Measurements from ENCODE around the gene RXYLT1.

RXYLT1 gene

DNA sequence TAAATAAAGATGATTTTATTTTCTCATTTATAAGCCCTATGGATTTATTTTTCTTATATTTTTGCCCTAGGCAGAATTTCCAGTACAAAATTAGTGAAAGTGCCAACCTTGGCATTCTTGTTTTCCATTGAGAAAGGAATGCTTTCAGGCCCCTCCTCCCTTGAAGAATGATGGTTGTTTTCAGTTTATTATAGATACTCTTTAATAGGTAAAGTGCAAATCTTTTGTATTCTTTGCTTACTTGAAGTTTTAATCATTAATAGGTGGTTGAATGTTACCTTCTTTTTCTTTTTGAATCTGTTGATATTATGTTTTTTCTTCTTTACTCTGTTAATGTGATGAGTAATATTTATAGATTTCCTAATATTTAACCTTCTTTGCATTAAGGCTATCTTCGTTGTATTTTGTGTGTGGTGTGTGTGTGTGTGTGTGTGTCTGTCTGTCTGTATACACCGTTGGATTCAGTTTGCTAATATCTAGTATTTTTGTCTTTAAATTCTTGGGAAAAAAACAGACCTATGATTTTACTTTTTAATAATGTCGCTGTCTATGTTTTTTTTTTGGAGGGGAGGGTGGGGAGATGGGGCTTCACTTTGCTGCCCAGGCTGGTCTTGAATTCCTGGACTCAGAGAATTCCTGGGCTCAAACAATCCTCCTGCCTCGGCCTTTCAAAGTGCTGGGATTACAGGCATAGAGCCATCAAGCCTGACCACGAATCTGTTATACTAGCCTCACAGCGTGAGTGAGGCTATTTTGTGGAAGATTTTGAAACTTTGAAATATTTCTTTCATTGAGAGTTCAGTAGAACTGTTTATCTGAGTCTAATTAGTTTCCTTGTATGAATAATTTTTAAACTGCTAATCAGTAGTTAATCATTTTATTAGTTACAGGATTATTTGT is 78.3 kb downstream of the RXYLT1 start:
- no peaks in the 10 kb centered on the region for H4K20me1 ChIP-seq (ENCODE audit: insufficient read depth)
- no peak overlapping the region for H3K4me3 ChIP-seq (IDR thresholded peaks at IDR 0.05; ENCODE audit: insufficient read depth, low read depth, low read length)
- no peak overlapping the region for H2AFZ ChIP-seq (ENCODE audit: low read depth)
- no peaks in the 10 kb centered on the region for H3K27me3 ChIP-seq (ENCODE audit: insufficient read depth, low read depth)
- H3K27ac ChIP-seq = no peak overlapping the region
- H3K4me2 ChIP-seq = no peak overlapping the region
- H3K4me1 ChIP-seq (ENCODE audit: low read depth, poor library complexity, severe bottlenecking) = no peaks in the 10 kb centered on the region
- TF ChIP-seq, protein P1, sequence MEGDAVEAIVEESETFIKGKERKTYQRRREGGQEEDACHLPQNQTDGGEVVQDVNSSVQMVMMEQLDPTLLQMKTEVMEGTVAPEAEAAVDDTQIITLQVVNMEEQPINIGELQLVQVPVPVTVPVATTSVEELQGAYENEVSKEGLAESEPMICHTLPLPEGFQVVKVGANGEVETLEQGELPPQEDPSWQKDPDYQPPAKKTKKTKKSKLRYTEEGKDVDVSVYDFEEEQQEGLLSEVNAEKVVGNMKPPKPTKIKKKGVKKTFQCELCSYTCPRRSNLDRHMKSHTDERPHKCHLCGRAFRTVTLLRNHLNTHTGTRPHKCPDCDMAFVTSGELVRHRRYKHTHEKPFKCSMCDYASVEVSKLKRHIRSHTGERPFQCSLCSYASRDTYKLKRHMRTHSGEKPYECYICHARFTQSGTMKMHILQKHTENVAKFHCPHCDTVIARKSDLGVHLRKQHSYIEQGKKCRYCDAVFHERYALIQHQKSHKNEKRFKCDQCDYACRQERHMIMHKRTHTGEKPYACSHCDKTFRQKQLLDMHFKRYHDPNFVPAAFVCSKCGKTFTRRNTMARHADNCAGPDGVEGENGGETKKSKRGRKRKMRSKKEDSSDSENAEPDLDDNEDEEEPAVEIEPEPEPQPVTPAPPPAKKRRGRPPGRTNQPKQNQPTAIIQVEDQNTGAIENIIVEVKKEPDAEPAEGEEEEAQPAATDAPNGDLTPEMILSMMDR (conservative IDR thresholded peaks at IDR 0.05; ENCODE audit: low read depth, low read length) = no peak
- H3K79me2 ChIP-seq (ENCODE audit: insufficient read depth, low read depth) = no peaks in the 10 kb centered on the region
- no peaks in the 10 kb centered on the region for H3K36me3 ChIP-seq (ENCODE audit: insufficient read depth)
- no peak overlapping the region for H3K9ac ChIP-seq

All from KMS-11 (cell line).